Activated CD8-positive, alpha-beta memory T cell treated with anti-CD3 and anti-CD28 coated beads, Interleukin-2, amount 50 U/mL, for 1 hour (primary cell): ENCODE results near the gene MBD3L4.
"Not testable (repeated sequence)": the region's sequence is repeated elsewhere in the genome, so short reads cannot be mapped to it uniquely, and the experiment has no call there.

Source experiments
- DNase-seq: peaks from one replicate; pipeline ENCODE4 v3.0.0-alpha.2; 2020; ENCODE audit errors: extremely low read depth

The MBD3L4 gene

DNA sequence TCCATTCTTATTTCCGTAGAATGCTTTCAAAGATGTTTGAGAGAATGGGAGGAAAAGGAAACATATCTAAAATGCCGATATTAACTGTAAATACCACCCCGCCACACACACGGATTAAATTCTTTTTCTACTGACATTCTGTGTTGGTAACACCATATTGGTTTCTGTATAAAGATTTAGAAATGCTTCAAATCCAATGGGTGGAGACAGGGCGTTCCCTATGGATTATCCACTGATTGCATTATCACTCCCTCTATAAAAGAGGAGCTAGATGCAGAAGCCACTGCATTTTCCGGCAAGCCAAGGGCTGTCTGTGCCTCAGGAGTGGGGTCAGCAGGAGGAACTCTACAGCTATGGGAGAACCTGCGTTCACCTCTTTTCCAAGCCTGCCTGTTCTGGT, 9.0 kb upstream of the MBD3L4 start, which contains the start of gene MBD3L2:
MBD3L2 (plus strand) TSS at position 301 of the 400 bp plus-strand sequence; CDS start at position 354, 53 bp downstream.
- not testable (repeated sequence) for DNase-seq

GRCh38 chr19:7041563-7041962, 1.6 kb upstream of the MBD3L4 start:
- not testable (repeated sequence) for DNase-seq

GRCh38 chr19:7030278-7030677, 9.7 kb downstream of the MBD3L4 start, which contains the start of gene MBD3L5:
Gene MBD3L5 (plus strand): TSS chr19:7030578. CDS start chr19:7030612, 34 bp downstream.
- not testable (repeated sequence) for DNase-seq

DNA sequence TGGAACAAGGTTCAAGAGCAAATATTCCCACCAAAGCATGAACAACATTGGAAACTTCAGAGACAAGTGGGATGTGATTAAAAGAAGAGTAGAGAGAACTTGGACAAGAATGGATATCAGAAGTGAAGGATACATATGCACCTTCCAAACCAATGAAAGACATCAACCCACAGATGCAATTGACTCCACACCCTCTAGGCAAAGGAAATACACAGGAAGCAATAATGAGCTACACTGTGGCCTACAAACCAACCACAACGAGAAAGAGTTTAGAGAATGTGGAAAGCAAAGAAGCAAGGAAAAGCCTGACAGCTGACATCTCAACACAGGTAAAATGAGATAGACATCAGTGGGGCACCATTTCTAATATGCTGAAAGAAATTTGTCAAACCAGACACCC, 11.2 kb downstream of the MBD3L4 start:
- DNase-seq, result not testable (repeated sequence)

DNA sequence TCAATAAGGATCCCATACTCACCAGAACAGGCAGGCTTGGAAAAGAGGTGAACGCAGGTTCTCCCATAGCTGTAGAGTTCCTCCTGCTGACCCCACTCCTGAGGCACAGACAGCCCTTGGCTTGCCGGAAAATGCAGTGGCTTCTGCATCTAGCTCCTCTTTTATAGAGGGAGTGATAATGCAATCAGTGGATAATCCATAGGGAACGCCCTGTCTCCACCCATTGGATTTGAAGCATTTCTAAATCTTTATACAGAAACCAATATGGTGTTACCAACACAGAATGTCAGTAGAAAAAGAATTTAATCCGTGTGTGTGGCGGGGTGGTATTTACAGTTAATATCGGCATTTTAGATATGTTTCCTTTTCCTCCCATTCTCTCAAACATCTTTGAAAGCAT, 18.6 kb downstream of the MBD3L4 start, which contains the start of gene MBD3L2B:
MBD3L2B (minus strand) TSS at position 101 of the 400 bp plus-strand sequence; CDS start at position 67, 34 bp downstream.
- DNase-seq, result not testable (repeated sequence)

DNA sequence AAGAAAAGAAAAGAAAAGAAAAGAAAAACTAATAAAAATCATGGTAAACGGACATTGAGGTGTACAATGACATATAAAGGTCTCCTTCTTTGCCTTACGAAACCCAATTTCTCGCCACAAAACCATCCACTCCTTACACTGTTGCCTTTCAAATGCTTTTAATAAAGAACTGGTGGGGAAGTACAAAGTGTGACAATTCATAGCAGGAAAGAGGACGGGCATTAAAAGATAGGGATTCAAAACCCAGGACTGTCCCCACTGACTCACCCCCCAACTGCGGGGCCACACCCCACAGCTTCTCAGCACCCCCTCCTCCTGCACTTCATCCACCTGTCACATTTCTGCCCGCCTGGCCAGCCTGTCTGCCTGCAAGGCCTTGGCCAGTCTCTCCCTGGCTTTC, 21.2 kb downstream of the MBD3L4 start:
- DNase-seq, result no peak

GRCh38 chr19:7013678-7014077, 26.3 kb downstream of the MBD3L4 start:
- no peak for DNase-seq

DNA sequence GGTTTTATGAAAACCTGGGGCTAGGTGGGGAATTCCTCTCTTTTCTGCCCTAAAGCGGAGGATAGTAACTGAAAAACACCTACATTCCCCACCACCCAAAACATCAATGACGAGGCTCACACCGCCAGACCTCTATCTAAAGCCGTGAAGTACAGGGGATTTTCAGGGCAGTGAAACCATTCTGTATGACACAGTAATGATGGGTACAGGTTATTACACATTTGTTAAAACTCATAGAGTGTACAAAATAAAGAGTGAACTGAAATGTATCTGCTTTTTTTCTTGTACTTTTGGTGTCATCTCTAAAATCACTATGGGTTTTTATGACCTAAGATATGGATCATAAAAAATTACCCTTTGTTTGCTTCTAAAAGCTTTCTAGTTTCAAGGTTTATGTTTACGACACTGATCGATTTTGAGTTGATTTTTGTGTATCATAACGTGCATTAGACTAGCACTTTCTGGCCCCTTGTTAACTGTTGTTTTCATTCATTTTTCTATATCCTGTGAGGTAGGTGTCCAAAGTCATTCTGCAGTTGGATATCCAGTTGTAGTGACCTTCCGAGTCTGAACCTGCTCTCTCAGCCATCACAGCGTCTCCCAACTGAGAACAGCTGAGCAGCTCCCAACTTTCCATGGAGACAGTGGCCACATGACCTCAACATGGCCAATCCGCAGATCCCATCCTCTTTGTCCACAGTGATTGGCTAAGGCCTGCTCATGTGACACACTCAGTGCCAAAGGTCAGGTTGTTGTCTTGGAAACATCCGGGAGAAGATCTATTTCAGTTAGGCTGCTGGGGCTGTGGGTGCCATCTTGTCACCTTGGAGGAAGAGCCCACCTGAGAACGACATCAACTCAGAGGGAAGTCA, 29.0 kb downstream of the MBD3L4 start:
- DNase-seq, result no peak

- no peak for DNase-seq
Observed at GRCh38 chr19:7007859-7008258, 32.1 kb downstream of the MBD3L4 start.

- DNase-seq, result no peak
Observed at GRCh38 chr19:7006135-7006704, 33.8 kb downstream of the MBD3L4 start.

DNA sequence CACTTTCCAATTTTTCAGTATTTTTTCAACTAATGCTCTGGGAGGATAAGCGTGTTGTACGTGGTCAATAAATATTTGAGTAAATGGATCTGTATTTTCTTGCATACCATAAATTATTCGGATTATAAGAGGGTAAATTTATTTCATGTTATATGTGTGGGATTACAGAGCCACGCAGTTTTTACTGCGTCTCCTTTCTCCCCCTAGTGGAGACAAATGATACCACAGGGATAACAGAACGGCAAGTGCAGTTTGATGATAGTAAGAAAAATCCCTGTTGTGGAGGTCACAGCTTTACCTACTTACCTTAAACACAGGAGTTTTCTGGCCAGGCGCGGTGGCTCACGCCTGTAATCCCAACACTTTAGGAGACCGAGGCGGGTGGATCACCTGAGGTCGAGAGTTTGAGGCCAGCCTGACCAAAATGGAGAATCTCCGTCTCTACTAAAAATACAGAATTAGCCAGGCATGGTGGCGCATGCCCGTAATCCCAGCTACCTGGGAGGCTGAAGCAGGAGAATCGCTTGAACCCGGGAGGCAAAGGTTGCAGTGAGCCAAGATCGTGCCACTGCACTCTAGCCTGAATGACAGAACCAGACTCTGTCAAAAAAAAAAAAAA, 35.6 kb downstream of the MBD3L4 start:
- no peak for DNase-seq

DNA sequence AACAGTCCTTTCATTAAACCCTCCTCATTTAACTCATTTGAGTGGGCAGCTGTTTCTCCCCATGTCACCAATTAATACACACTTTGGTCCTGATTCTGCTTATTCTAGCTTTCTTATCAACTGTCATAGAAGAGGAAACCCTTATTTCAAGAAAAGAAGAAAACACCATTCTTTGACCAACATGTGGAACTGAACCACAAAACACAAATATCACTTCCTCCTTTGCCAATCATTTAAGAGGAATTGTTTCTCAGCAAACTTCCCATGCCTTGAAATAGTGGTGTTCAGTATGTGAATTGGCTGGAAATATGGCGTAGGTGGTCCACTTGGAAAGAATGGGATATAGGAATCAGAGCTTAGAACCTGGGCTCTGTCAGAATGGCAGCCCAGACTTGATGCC, 39.2 kb downstream of the MBD3L4 start:
- DNase-seq, result no peak

- no peak for DNase-seq
Observed at GRCh38 chr19:7000333-7000732, 39.6 kb downstream of the MBD3L4 start.

DNA sequence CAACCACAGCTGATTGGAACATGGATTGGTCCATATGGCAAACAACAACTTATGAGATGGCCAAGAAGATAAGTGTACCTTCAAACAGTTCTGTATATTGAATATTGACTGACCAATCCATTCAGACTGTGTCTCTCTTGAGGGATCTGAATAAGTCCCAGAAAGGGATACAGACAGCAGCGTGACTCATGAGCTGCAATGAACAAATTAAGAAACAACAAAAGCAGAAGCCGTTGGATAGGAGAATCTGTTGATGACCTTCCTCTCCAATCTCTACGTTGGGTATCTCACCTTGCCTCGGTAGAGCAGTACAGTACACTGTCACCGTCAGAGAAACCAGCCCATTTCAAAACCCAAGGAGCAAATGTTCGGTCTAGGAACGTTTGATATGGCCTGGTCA, 40.0 kb downstream of the MBD3L4 start:
- no peak for DNase-seq

DNA sequence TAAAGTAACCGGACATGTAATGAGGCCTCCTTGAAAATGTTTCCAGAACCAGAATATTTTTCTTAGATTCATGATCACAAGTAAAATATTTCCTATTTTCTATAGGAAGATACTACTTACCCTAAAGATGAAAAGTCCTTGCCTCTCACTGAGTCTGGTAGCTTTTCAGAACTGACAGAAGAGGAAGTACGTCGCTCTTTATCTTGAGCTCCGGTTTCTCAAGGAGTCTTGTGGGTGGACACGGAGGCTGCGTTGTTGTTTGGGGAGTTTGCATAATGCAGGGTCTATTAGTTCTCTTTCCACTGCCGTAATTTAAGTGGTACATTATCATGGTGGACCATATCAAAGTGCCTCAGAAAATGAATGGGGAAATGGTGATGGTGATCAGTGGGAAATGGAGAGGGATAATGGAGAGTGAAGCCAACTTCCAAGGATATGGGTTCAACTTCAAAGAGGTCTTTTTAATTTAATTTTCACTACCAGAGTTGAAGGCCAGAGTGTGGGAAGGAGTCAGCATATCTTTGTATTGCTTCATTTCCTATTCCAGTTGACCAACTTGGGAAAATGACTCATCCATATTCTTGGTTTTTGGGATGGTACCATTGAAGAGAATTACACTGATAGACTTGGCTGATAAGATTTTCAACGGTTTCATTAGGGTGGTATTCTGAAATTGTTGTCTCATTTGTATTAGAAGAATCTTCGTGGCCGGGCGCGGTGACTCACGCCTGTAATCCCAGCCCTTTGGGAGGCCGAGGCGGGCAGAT, 42.1 kb downstream of the MBD3L4 start:
- no peak for DNase-seq

DNA sequence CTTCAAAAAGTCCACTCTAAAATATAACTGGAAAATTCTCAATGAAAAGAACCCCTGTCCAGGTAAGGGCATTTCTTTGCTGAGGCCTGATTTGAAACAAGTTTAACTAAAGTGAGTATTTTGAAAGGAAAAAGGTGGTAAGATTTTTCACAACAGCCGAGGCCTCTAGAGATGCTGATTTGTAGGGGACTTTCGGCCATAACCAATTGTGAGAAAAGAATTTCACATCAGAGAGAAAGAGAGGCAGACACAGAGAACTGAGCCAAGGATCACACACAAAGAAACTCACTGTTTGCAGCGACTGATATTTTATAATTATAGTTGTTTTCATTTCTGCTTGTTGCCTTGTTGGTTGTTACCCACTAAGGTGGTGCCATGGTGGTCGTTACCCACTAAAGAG, 43.2 kb downstream of the MBD3L4 start:
- no peak for DNase-seq

DNA sequence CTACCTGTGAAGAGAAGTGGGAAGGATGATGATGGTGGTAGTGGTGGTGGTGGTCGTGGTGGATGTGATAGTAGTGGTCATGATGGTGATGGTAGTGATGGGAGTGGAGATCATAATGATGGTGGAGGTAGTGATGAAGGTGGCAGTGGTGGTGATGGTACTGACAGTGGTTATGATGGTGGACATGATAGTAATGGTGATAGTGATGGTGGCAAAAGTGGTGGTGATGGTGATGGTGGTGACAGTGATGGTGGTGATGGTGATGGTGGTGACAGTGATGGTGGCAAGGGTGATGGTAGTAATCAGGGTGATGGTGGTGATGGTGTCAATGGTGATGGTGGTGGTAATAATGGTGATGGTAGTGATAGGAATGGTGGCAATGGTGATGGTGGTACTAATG, 44.9 kb downstream of the MBD3L4 start:
- DNase-seq, result no peak

DNA sequence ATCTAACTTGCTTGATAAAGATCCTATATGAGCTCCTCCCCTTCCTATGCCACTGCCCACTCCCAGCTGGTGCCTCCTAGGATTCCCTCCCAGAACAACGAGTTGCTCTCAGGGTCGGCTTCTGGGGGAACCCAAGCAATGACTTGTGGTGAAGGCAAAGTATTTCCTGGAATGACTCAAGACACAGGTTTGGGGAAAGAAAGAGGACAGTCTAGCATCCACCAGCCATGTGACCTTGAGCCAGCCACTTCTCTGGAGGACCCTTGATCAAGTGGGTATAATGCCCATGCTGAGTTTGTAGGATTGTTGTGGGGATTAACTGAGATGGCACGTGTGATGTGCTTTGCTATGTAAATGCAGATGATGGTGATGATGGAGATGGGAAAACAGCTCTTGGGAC, 51.7 kb downstream of the MBD3L4 start:
- DNase-seq, result no peak

- DNase-seq, result no peak
Observed at GRCh38 chr19:6987850-6988249, 52.1 kb downstream of the MBD3L4 start.
